Measurements from ENCODE around the gene HCK. TPM values are rescaled to one million over a fixed set of nuclear protein-coding genes. Genes with fewer than 3 reads are reported as not detected.
"Not testable (repeated sequence)": the region's sequence is repeated elsewhere in the genome, so short reads cannot be mapped to it uniquely, and the experiment has no call there.

The HCK gene
- total RNA-seq, 3 donors from 2014 or later: 6.2 to 17.3 (median 13.4) TPM

DNA sequence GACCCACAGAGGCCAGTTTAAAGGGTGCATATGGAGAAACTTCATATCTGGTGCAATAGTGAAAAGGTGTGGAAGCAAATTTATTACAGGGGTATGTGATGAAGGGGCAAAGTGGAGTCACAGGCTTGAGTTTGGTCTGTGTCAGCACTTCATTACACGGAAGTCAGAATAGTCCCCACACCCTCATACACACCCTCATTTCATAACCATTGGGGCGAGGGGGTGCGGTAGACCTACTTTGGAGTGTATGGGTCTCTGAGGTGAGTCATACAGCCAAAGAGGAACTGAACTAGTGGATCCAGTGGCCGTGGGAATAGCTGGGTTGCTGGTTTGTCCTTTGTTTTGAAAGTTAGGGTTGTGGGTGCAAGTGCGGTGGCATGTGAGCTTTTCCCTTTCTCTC, 60.8 kb downstream of the HCK start:
- TF ChIP-seq, protein P1, sequence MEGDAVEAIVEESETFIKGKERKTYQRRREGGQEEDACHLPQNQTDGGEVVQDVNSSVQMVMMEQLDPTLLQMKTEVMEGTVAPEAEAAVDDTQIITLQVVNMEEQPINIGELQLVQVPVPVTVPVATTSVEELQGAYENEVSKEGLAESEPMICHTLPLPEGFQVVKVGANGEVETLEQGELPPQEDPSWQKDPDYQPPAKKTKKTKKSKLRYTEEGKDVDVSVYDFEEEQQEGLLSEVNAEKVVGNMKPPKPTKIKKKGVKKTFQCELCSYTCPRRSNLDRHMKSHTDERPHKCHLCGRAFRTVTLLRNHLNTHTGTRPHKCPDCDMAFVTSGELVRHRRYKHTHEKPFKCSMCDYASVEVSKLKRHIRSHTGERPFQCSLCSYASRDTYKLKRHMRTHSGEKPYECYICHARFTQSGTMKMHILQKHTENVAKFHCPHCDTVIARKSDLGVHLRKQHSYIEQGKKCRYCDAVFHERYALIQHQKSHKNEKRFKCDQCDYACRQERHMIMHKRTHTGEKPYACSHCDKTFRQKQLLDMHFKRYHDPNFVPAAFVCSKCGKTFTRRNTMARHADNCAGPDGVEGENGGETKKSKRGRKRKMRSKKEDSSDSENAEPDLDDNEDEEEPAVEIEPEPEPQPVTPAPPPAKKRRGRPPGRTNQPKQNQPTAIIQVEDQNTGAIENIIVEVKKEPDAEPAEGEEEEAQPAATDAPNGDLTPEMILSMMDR (IDR thresholded peaks at IDR 0.05): no peak
- intact Hi-C loops (cut with DNase I, micrococcal nuclease): no loop called here
- no peak overlapping the region for H3K4me3 ChIP-seq
- no peaks in the 10 kb centered on the region for H3K36me3 ChIP-seq (ENCODE audit: low read depth)
- ATAC-seq (peak; percentile 79), DNase-seq (peak; percentile 59 to 63 (median 61))
- H3K4me1 ChIP-seq (ENCODE audit: low read depth): peaks cover 29% of the 10 kb centered on the region
- no peaks in the 10 kb centered on the region for H3K9me3 ChIP-seq

DNA sequence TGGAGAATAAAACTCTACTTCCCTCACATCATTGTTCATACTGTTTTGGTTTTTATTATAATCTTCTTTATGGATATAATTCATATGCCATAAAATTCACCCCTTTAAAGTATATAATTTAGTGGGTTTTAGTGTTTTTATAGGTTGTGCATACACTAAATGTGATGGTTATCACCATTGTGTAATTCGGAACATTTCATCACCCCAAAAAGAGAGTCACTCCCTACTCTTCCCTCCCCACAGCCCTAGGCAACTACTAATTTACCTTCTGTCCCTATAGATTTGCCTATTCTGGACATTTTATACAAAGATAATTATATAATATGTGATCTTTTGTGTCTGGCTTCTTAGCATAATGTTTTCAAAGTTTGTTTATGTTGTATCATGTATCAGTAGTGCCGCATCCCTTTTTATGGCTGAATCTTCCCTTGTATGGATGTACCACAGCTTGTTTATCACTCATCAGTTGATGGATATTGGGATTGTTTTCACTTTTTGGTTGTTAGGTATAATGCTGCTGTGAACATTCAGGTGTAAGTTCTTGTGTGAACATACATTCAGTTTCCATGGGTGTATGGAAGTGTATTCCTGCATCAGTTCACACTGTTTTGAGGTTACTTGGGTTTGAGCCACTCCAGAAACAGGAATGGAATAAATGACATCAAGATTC, 61.7 kb downstream of the HCK start:
- ATAC-seq: no peak
- no peaks in the 10 kb centered on the region for H3K36me3 ChIP-seq (ENCODE audit: low read depth)

DNA sequence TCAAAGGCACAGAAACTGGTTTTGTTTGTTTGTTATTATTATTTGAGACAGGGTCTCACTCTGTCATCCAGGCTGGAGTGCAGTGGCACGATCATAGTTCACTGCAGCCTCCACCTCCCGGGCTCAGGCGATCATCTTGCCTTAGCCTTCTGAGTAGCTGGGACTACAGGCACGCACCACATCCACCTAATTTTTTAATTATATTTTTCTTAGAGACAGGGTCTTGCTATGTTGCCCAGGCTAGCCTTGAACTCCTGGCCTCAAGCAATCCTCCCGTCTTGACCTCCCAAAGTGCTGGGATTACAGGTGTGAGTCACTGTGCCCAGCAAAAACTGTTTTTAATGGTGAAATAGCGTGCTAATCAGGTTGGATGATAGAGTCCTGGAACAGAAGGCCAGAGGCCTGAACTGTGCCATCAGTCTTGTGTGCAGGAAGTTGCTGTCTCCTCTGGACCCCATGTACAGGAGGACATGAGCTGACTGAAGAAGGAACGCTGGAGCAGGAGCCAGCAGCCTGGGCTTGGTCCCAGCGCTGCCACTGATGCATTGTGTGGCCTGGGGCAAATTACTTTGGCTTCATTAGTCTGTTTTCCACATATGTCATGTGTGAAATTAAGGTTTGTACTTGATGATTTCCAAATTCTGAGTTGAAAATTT, 62.4 kb downstream of the HCK start:
- Histone ChIP-seq H3K4me1 (ENCODE audit: low read depth) (peaks cover 29% of the 10 kb centered on the region), H3K9me3 (no peaks in the 10 kb centered on the region), H3K36me3 (ENCODE audit: low read depth) (peaks cover 5% of the 10 kb centered on the region), H3K4me3 (no peak overlapping the region)
- TF ChIP-seq, protein P1 (IDR thresholded peaks at IDR 0.05): no peak
- no peak for DNase-seq
- intact Hi-C loops (cut with DNase I, micrococcal nuclease): no loop called here
- no peak for ATAC-seq

More for the DNA sequence above, 61.7 kb downstream of the HCK start:
- intact Hi-C loops (cut with DNase I, micrococcal nuclease): no loop called here
- Histone ChIP-seq H3K4me1 (ENCODE audit: low read depth) (peaks cover 29% of the 10 kb centered on the region), H3K9me3 (no peaks in the 10 kb centered on the region), H3K4me3 (no peak overlapping the region)
- TF ChIP-seq, protein P1 (IDR thresholded peaks at IDR 0.05): no peak
- DNase-seq: no peak

DNA sequence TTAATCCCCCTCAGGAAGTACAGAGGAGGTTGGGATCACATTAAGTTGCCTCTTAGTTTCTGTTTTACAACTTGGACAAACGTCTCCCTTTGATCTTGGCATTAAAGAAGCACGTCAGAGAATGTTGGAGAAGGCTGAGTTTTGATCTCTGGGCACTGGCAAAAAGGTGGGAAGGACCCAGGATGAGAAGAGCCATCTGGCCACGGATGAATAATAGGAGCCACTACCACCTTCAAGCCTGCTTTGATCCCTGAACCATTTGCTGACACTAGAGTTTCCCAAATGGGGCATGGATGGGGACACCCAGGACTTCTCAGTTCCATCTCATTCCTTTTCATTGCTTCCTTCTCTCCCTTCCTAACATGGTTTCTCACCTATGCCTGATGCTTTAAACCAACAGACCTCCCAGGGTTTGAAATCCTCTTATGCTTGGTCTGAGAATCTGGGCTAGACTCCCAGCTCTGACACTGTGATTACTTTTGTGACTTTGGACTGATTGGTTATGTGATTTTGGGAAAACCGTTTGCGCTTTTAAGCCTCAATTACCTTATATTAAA, 63.2 kb downstream of the HCK start:
- no peak for DNase-seq
- TF ChIP-seq, protein P1 (IDR thresholded peaks at IDR 0.05): no peak
- no peak for ATAC-seq
- peaks cover 5% of the 10 kb centered on the region for H3K36me3 ChIP-seq (ENCODE audit: low read depth)
- no peak overlapping the region for H3K4me3 ChIP-seq
- H3K9me3 ChIP-seq: no peaks in the 10 kb centered on the region
- intact Hi-C loops (cut with DNase I, micrococcal nuclease): no loop called here
- peaks cover 29% of the 10 kb centered on the region for H3K4me1 ChIP-seq (ENCODE audit: low read depth)

DNA sequence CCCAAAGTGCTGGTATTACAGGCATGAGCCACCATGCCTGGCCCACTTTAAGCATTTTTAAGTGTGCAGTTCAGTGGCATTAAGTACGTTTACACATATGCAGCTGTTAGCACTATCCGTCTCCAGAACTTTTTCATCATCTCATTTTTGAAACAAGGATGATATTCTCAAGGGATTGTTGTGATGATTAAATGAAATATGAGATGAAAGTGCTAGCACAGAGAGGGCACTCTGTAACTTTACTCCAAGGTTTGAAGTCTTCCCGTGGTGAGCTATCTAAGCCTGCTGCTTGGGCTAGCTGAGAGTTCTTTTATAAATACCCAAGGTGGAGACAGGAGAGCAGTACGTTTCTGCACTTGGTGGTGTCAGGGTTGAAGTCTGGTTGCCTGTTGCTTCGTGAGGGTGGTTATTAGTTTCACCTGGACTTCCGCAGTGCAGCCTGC, 64.1 kb downstream of the HCK start:
- intact Hi-C loops (cut with DNase I, micrococcal nuclease): no loop called here
- no peak overlapping the region for H3K4me3 ChIP-seq
- no peak for ATAC-seq
- H3K36me3 ChIP-seq (ENCODE audit: low read depth): peaks cover 5% of the 10 kb centered on the region
- TF ChIP-seq, protein P1 (IDR thresholded peaks at IDR 0.05): no peak
- no peak for DNase-seq
- H3K9me3 ChIP-seq: no peaks in the 10 kb centered on the region
- peaks cover 22% of the 10 kb centered on the region for H3K4me1 ChIP-seq (ENCODE audit: low read depth)

DNA sequence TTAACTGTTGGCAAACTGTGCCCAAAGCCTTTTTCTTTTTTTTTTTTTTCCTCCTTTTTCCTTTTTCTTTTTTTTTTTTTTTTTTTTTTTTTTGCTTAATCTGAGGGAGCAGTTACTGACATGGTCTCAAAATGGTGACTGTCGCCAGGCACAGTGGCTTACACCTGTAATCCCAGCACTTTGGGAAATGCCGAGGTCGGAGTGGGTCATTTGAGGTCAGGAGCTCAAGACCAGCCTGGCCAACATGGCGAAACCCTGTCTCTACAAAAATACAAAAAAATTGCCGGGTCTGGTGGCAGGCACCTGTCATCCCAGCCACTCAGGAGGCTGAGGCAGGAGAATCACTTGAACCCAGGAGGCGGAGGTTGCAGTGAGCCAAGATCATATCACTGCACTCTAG, 64.8 kb downstream of the HCK start:
- intact Hi-C loops (cut with DNase I, micrococcal nuclease): not testable (repeated sequence)

DNA sequence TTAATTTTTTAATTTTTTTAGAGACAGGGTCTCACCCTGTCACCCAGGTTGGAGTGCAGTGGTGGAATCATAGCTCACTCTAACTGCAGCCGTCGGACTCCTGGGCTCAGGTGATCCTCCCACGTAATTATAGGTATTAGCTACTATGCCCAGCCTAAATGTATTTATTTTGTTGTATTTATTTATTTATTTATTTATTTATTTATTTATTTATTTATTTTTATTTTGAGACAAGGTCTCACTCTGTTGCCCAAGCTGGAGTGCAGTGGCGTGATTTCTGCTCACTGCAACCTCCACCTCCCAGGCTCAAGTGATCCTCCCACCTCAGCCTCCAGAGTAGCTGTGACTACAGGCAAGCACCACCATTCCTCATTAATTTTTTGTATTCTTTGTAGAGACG, 66.4 kb downstream of the HCK start:
- H3K4me1 ChIP-seq (ENCODE audit: low read depth); H3K36me3 ChIP-seq (ENCODE audit: low read depth); intact Hi-C loops (cut with DNase I, micrococcal nuclease); DNase-seq; H3K4me3 ChIP-seq; ATAC-seq; H3K9me3 ChIP-seq: not testable (repeated sequence)

More for the DNA sequence above, 64.8 kb downstream of the HCK start:
- not testable (repeated sequence) for H3K4me3 ChIP-seq; DNase-seq; H3K36me3 ChIP-seq (ENCODE audit: low read depth); ATAC-seq; H3K9me3 ChIP-seq
- H3K4me1 ChIP-seq (ENCODE audit: low read depth): peaks cover 16% of the 10 kb centered on the region

All from mucosa of descending colon (tissue), 3 donors.